GM19239 (cell line): ENCODE measurements around the gene TMEM165.

Source experiments
- DNase-seq: peaks from one replicate; pipeline ENCODE4 v3.0.0; 2011; ENCODE audit warnings: low spot score; ENCODE audit not compliant: insufficient read length
- FAIRE-seq: peaks from 2 replicates; lab custom pipeline; 2011; peaks lifted over from hg19 to GRCh38; lab: Jason Lieb, UNC

The TMEM165 gene

DNA sequence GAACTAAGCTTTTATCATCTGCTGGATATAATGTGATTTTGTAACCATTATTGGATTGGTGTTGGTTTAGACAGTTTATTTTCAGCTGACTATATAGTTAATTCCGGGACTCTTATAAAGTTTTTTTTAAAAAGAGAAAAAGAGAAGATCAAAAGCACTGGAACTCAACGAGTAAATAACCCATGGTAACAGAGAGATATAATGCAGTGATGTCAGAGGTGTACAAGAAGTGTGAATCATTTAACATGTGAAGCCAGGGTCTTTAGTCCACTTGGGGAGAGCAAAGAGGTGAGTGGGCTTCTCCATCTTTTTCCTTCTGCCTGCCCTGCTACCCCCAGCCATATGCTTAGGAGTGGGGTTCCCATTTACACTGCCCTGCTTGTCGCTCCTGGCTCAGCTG, 3.2 kb downstream of the TMEM165 start:
- no peak for DNase-seq
- no peak for FAIRE-seq

DNA sequence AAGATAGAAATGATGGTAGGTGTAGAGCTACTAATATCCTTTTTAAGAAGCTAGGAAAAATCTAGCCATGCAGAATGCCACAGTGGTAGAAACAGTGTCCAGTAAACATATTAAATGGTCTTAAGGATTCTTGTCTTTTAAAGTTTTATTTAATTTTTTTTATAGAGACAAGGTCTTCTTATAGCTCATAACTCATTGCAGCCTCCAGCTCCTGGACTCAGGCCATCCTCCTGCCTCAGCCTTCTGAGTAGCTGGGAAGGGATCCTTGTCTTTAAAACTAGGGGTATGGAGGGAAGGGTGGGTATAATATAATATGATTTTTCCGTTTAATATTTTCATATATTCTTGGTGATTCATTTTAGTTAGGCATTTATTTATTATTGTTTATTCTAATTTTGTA, 3.8 kb downstream of the TMEM165 start:
- FAIRE-seq (no peak), DNase-seq (no peak)

- DNase-seq, result no peak
- FAIRE-seq, result no peak
Measured at GRCh38 chr4:55405073-55405472, 9.3 kb downstream of the TMEM165 start.

DNA sequence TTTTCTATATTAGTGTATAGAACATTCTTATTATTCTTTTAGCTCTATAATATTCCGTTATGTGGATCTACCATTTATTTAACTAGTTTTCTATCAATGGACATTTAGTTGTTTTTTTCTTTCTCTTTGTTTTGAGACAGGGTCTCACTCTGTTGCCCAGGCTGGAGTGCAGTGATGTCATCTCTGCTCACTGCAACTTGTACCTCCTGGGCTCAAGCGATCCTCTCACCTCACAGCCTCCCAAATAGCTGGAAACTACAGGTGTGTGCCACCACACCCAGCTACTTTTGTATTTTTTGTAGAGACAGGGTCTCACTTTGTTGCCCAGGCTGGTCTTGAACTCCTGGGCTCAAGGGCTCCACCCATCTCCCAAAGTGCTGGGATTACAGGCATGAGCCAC, 10.8 kb downstream of the TMEM165 start:
- FAIRE-seq (no peak), DNase-seq (no peak)

- FAIRE-seq (no peak), DNase-seq (no peak)
Measured at GRCh38 chr4:55407119-55407518, 11.4 kb downstream of the TMEM165 start.

DNA sequence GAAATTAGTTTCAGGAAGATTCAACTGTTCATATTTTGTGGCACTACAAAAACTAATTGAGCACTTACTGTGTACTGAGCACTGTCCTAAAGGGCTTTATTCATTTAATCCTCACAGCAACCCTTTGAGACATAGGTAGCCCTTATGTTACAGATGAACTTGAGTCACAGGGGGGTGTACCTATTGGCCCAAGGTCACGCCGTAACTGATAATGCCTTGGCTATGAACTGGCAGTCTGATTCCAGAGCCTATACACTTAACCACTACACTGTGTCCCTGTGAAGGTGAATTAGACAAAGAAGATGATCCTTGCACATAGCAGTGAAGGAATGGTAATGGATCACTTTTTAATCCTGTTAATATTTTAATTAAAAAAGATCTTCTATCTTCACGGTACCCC, 12.0 kb downstream of the TMEM165 start:
- DNase-seq (no peak), FAIRE-seq (no peak)

DNA sequence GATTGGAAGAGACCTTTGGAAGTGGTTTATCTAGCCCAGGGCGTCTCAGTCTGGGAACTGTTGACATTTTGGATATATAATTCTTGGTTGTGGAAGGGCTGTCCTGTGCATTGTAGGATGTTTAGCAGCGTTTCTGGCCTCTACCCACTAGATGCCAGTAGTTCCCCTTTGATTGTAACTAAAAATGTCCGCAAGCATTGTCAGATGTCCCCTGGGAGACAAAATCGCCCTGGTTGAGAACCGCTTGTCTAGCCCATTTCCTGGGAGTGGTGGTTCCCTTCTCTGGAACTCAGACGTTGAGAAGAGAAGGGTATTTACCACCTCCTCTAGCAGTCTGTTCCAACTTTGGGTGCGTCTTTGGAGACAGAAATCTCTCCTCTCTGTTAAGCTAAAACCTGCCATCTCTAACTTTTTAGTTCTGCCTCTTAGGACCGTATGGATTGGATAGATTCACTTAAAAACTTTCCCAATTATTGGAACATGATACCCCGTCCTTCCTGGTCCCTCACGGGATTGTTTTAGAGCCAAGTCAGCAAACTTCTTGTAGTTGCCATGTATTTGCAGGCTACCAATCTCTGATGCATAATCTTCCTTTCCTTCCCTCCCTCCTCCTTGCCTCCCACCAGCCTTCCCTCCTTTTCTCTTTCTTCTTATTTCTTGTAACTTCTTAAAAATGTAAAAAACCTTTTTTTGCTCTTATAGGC, 13.9 kb downstream of the TMEM165 start:
- no peak for DNase-seq

DNA sequence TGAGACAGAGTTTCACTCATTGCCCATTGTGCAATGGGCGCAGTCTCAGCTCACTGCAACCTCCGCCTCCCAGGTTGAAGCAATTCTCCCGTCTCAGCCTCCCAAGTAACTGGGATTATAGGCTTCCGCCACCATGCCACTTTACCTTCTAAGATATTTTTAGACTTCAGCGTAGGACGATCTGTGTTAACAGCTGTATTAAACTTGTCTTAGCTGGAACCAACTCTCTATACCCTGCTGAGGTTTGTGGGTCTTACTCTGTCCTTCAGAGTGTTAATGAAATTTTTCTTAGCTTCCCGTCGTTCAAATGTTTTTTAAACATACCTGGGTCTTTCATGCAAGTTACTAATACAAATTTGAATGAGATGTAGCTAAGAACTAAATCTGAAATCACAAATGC, 14.7 kb downstream of the TMEM165 start:
- DNase-seq (no peak), FAIRE-seq (no peak)

More for the DNA sequence above, 13.9 kb downstream of the TMEM165 start:
- FAIRE-seq, result peak; percentile 91

DNA sequence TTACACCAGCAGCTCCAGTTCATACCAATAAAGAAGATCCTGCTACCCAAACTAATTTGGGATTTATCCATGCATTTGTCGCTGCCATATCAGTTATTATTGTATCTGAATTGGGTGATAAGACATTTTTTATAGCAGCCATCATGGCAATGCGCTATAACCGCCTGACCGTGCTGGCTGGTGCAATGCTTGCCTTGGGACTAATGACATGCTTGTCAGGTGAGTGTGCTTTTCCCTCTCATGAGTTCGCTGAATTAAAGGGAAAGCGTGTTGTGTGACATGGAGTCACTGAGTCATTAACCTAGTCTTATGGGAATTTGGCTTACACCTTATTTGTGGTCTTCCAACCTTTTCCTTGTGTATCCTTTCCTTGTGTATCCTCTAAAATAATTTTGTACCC, 15.9 kb downstream of the TMEM165 start:
- FAIRE-seq (no peak), DNase-seq (no peak)

GRCh38 chr4:55416176-55416575, 20.4 kb downstream of the TMEM165 start:
- no peak for DNase-seq
- FAIRE-seq, result no peak

DNA sequence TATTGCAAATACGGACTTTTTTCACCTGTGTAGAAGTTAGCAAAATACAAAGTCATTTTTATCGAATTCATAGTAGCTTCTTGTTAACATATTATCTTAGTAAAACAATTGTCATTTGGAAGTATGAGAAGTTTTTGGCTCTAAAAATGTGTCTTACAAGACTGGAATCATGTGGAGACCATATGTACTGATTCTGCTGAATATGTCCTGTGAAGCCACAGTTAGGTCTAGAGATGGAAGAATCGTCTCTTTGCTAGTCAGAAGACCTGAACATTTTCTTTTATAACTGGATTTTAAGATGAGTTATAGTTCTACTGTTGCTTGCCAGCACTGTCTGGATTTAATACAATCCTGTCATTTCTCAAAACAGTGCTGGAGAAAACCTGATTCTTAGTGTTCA, 29.0 kb downstream of the TMEM165 start:
- DNase-seq (no peak), FAIRE-seq (no peak)

DNA sequence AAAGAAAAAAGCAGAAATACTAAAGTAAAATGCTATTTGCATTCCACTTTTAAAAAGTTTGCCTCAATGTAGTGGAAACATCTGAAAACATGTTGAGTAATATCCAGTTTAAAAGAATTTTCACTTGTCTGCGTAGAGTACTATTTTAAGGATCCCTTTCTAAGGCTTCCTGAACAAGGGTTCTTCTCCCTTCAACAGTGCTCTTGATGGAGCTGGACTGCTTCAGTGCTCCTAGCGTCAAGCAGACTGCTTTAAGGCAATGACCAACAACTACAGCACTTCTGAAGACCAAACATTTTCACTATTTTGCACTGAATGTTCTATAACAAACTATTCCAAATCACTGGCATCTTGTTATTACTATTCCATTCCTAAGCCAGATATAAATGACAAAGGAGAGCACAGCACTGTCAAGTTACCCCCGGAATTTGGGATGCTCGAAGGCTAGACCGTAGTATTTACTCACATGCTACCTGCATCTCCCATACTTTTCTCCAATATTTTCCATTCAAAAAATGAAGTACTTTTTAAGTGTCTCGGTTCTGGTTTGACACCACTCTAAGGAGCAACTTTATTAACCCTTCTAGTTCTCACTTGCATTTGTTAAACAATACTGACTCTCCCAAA, 36.1 kb downstream of the TMEM165 start:
- FAIRE-seq, result no peak
- DNase-seq, result no peak

- DNase-seq (no peak), FAIRE-seq (peak; percentile 14)
Measured at GRCh38 chr4:55435141-55435841, 39.5 kb downstream of the TMEM165 start.

GRCh38 chr4:55437356-55437796, 41.6 kb downstream of the TMEM165 start:
- no peak for DNase-seq
- no peak for FAIRE-seq

- DNase-seq (no peak), FAIRE-seq (no peak)
Measured at GRCh38 chr4:55437823-55438222, 42.1 kb downstream of the TMEM165 start.

GRCh38 chr4:55438314-55438713, 42.6 kb downstream of the TMEM165 start:
- FAIRE-seq (no peak), DNase-seq (no peak)

GRCh38 chr4:55439023-55439422, 43.3 kb downstream of the TMEM165 start:
- peak; percentile 11 for FAIRE-seq

GRCh38 chr4:55440786-55441185, 45.0 kb downstream of the TMEM165 start:
- FAIRE-seq (no peak), DNase-seq (no peak)

More at GRCh38 chr4:55439023-55439422, 43.3 kb downstream of the TMEM165 start:
- no peak for DNase-seq

GRCh38 chr4:55442541-55442940, 46.8 kb downstream of the TMEM165 start:
- DNase-seq, result no peak
- FAIRE-seq, result no peak

GRCh38 chr4:55444827-55445226, 49.1 kb downstream of the TMEM165 start:
- DNase-seq, result no peak
- peak; percentile 87 for FAIRE-seq

DNA sequence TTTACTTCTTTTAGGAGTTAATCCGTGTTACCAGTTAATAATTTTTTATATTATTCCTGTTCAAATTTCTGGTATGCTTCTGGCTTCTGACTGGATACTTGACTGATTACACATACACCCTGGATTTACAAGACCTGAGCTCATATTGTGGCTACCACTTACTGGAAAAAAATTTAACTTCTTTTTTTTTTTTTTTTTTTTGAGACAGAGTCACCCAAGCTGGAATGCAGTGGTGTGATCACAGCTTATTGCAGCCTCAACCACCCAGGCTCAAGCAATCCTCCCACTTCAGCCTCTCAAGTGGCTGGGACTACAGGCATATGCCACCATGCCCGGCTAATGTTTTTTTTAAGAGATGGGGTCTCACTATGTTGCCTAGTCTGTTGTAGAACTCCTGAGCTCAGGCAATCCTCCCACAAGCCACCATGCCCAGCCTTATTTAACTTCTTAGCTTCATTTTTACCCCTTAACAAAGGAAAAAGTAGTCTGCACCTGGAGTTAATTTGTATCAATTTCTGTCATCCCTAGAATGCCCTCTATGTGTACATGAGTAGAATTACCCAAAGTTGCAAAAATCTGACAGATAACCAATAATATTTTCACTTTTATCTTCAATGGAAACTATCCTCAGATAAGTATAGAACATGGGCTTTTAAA, 50.3 kb downstream of the TMEM165 start:
- FAIRE-seq (no peak), DNase-seq (no peak)
